NCI-H345 treated with DMSO at 0.1 percent for 48 hours (cell line): Measurements from ENCODE around the gene ETV1.
"Not testable (repeated sequence)": the region's sequence is repeated elsewhere in the genome, so short reads cannot be mapped to it uniquely, and the experiment has no call there.

Source experiments
- DNase-seq: peaks from one replicate; lab custom pipeline; 2025; ENCODE audit not compliant: unreplicated experiment; lab: John Stamatoyannopoulos, UW

The ETV1 gene

DNA sequence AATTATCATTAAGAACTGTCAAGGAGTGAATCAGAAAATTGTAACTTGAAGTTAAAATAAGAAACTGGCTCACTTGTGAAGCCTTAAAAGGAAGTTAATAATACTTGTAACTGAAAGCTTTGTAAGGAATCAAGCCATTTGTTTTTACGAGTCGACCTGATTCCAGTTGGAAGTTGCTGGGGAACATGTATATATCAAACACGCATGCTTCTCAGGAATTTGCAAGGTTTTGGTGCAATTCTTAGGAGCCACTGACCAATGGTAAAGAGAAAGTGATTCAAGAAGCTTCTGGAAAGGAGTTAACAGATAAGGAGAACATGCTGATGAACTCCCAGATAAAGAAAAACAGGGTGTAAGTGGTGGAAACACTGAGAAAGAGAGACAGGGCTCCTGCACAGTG, 56.4 kb downstream of the ETV1 start:
- DNase-seq, result no peak

DNA sequence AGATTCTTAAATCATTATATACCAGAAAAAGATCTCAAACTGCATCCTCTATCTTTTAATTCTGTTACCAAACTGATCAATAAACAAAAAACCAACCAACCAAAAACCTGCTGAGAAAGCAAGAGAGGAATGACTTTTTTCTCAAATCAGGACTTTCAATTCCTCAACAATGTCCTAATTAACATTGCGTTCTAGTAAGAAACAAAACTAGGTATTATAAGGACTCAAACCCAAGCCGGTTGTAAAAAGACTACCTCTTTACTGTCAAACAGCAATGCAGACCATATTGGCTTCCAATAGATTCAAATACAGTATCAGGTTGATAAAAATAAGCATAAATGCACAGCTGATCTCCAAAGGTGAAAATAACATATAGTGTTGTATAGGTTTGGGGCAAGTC, 57.3 kb downstream of the ETV1 start:
- DNase-seq, result no peak

- no peak for DNase-seq
These were observed 68.4 kb downstream of the ETV1 start for GRCh38 chr7:13921062-13921461.

- peak; percentile 73 for DNase-seq
These were observed 69.3 kb downstream of the ETV1 start for GRCh38 chr7:13920053-13920697.

GRCh38 chr7:13918333-13918732, 71.1 kb downstream of the ETV1 start:
- DNase-seq, result not testable (repeated sequence)

- DNase-seq, result not testable (repeated sequence)
These were observed 72.4 kb downstream of the ETV1 start for GRCh38 chr7:13917103-13917502.

DNA sequence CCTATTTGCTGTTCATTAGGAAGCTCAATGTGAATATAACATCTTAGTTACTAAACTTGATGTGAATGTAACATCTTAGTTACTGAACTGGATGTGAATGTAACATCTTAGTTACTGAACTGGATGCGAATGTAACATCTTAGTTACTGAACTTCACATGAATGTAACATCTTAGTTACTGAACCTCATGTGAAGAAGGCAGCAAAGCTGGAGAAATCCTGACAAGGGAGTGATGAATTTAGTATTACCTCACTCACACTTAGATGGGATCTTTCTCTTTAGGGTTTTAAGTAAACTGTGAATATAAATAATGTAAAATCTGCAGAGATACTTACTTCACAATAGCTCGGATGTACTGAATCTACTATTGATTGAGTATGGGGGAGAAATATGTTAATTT, 73.6 kb downstream of the ETV1 start:
- DNase-seq, result no peak

GRCh38 chr7:13912715-13913278, 76.7 kb downstream of the ETV1 start:
- DNase-seq, result no peak

DNA sequence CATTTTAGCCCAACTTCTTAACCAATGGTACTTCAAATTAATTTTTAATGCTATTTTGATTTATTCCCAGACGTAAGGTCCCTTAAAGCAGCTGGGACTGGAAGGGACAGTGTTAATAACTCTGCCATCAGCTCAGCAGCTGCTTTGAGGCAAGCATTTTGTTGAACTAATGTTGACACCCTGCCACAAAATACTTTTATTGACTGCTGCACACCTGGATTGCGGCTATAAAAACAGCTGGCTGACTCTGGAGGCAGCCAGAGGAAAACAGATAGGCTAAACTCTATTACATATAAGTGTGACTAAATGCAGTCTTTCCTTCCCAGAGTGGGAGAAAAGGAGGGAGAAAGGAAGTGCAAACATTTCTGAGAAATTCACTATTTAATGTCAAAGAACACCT, 77.6 kb downstream of the ETV1 start:
- no peak for DNase-seq

GRCh38 chr7:13910805-13911551, 78.5 kb downstream of the ETV1 start:
- DNase-seq, result no peak

- peak; percentile 62 for DNase-seq
These were observed 80.6 kb downstream of the ETV1 start for GRCh38 chr7:13908667-13909397.

- no peak for DNase-seq
These were observed 81.6 kb downstream of the ETV1 start for GRCh38 chr7:13907831-13908230.

- DNase-seq, result no peak
These were observed 84.8 kb downstream of the ETV1 start for GRCh38 chr7:13904689-13905088.

DNA sequence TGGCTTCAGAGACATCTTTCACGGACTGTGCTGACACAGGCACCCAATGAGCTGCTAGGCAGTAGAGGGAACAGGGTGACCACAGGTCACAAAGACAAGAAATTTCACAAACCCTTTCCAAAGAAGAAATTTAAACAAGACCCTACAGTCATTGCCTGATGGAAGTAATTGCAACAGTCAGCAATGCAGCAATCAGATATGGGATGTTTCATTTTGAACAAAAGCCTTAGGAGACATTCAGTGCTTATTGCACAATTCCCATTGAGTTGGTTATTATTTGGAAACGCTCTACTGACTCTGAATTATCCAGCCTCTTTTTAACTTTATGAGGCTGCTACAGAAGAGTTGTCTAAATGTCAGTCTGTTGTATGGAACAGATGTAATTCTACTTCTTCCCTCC, 85.5 kb downstream of the ETV1 start:
- DNase-seq, result peak; percentile 79

DNA sequence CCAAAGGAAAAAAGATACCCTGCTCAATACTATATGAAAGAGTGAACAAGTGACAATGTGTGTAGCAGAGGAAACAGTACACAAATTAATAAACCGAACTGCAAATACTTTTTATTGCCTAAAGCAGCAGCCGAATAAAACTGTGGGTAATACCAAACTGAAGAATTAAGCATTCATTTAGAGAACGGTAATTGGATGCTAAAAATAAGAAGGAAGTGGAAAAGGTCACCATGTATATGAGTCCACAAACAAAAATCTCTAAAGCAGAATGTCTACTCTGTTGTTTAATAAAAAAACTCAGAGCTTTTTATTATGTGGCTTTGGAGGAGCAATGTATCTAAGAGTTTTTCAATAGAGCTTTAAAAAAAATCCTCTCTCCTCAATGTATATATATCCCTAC, 87.9 kb downstream of the ETV1 start:
- no peak for DNase-seq

GRCh38 chr7:13898957-13899670, 90.4 kb downstream of the ETV1 start:
- no peak for DNase-seq

- DNase-seq, result no peak
These were observed 91.6 kb downstream of the ETV1 start for GRCh38 chr7:13897819-13898218.

GRCh38 chr7:13894954-13895353, 94.5 kb downstream of the ETV1 start:
- DNase-seq, result no peak

DNA sequence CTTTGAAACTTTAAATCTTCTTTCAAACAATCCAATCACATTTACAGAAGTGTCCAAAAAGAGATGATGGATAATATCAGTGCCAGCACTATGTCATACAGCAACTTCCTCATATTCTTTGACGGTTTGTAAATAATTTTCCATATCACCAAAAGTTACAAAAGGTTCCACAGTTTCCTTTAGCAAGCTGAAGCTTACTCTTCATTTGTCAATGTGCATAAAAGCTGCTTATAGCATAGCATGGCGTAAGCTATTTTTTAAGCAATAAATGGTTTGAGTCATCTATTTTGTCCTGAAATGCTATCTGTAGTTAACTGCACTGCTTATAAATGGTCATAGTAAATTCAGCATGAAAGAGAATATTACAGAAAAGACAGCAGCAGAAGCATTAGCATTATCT, 95.1 kb downstream of the ETV1 start:
- DNase-seq, result no peak

DNA sequence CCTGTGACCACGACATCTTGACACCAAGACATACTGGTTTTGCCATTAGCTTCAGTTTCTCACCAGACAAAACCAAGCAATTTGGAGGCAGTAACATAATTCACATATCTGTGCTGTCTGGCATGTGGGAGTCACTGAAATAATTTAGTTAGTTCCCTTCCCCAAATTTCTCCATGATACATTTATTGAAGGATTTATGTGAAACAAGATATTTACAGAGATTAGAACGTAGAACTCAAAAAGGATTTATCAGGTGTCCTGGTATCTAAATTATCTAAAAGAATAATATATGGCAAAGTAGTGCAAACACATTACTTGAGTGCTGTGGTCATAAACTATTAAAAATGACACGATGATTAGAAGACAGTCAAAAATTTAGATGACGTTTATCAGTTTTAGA, 98.7 kb downstream of the ETV1 start:
- DNase-seq, result no peak

DNA sequence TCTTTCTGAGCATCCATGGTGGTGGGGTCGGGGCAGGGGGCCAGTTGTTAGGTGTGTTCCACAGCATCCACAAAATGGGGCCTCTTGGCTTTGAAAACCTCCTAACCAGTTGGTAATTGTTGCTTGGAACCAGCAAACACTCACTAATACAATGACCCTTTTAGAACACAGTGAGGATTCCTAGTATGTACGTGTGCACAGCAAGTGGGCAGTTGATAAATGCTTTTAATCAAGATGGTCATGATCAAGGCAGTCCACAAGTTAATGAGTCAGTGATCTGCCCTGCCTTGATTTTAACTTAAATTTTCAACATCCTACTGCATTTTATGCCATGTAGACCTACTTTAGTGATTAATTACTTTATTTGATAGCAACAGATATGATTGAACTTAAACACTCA, 103.1 kb downstream of the ETV1 start:
- no peak for DNase-seq
